T-helper 2 cell treated with Interferon-gamma antibody and Interleukin-4, amounts not matched to agents 100 ng/mL and 5 ng/mL, for 36 hours (primary cell): ENCODE results near the gene ZNF784. TPM values are rescaled to one million over a fixed set of nuclear protein-coding genes. Genes with fewer than 3 reads are reported as not detected.

Experiments used
- intact Hi-C: fragments of 100-400 bp; cut with micrococcal nuclease; formaldehyde crosslinking; loops from one replicate; pipeline ENCODE4 v1.15.1; 2023
- total RNA-seq: library from RNA; stranded (reverse); gene quantifications from 2 replicates; pipeline ENCODE4 v1.2.3, GENCODE V29; 2022

The ZNF784 gene
- total RNA-seq, 1 donor from 2014 or later = 5.0 TPM

GRCh38 chr19:55606471-55606787, 17.9 kb downstream of the ZNF784 start:
- intact Hi-C loops = loop anchor here (1.0 to 10.0 kb wide), 2 partner anchors 89 to 708 kb away; partner anchors contain the start of gene ZSCAN5A

GRCh38 chr19:55605637-55606470, 18.5 kb downstream of the ZNF784 start, which contains the start of gene ZNF865:
TSS of gene ZNF865 (plus strand) at chr19:55605647. CDS start at chr19:55613619, 7,972 bp downstream.
- intact Hi-C loops = loop anchor here (1.0 to 10.0 kb wide), 5 partner anchors 18 to 709 kb away; partner anchors contain the start of genes ZNF784 and ZSCAN5A

- intact Hi-C loops = loop anchor here (1.0 to 10.0 kb wide), 4 partner anchors 18 to 710 kb away; partner anchors contain the start of genes ZNF784 and ZSCAN5A
These were observed 19.1 kb downstream of the ZNF784 start for GRCh38 chr19:55605207-55605636.

GRCh38 chr19:55603581-55604292, 20.6 kb downstream of the ZNF784 start:
- intact Hi-C loops = loop anchor here (2.0 to 10.0 kb wide), 2 partner anchors 17 to 711 kb away; partner anchors contain the start of gene ZSCAN5A

- intact Hi-C loops = loop anchor here (10.0 kb wide), 1 partner anchor 712 kb away; the partner anchor contains the start of gene ZSCAN5A
These were observed 21.3 kb downstream of the ZNF784 start for GRCh38 chr19:55603115-55603514.

- intact Hi-C loops = loop anchor here (10.0 kb wide), 1 partner anchor 712 kb away; the partner anchor contains the start of gene ZSCAN5A
These were observed 22.0 kb downstream of the ZNF784 start for GRCh38 chr19:55602104-55603001.

- intact Hi-C loops = loop anchor here (10.0 kb wide), 1 partner anchor 714 kb away; the partner anchor contains the start of gene ZSCAN5A
These were observed 23.3 kb downstream of the ZNF784 start for GRCh38 chr19:55601084-55601483.

- intact Hi-C loops = loop anchor here (10.0 kb wide), 1 partner anchor 714 kb away; the partner anchor contains the start of gene ZSCAN5A
These were observed 23.7 kb downstream of the ZNF784 start for GRCh38 chr19:55600662-55601028.

- intact Hi-C loops = loop anchor here (1.0 to 10.0 kb wide), 10 partner anchors 13 to 715 kb away; partner anchors contain the start of genes HSPBP1, PPP1R12C, PPP6R1 and RPL28
These were observed 24.3 kb downstream of the ZNF784 start, which contains the start of gene ZNF524 for GRCh38 chr19:55599842-55600661. TSS of gene ZNF524 (plus strand) at chr19:55600288. CDS start at chr19:55602113, 1,825 bp downstream.

- intact Hi-C loops = loop anchor here (1.0 to 2.0 kb wide), 9 partner anchors 12 to 482 kb away; partner anchors contain the start of genes HSPBP1, PPP1R12C, PPP6R1 and RPL28
These were observed 24.9 kb downstream of the ZNF784 start, which contains the start of gene FIZ1 for GRCh38 chr19:55599468-55599841. TSS of gene FIZ1 (minus strand) at chr19:55599517. CDS start at chr19:55597865, 1,652 bp downstream.

GRCh38 chr19:55598719-55599467, 25.5 kb downstream of the ZNF784 start:
- intact Hi-C loops = loop anchor here (1.0 to 2.0 kb wide), 9 partner anchors 12 to 482 kb away; partner anchors contain the start of genes HSPBP1, PPP1R12C, PPP6R1 and RPL28

GRCh38 chr19:55598034-55598433, 26.3 kb downstream of the ZNF784 start:
- intact Hi-C loops = loop anchor here (2.0 kb wide), 1 partner anchor 17 kb away; the partner anchor contains the start of gene ZNF579

GRCh38 chr19:55597501-55597921, 26.9 kb downstream of the ZNF784 start:
- intact Hi-C loops = no loop called here

GRCh38 chr19:55596304-55596703, 28.1 kb downstream of the ZNF784 start:
- intact Hi-C loops = no loop called here

GRCh38 chr19:55594996-55595545, 29.3 kb downstream of the ZNF784 start:
- intact Hi-C loops = no loop called here

- intact Hi-C loops = no loop called here
These were observed 31.1 kb downstream of the ZNF784 start for GRCh38 chr19:55593096-55593772.

- intact Hi-C loops = no loop called here
These were observed 31.8 kb downstream of the ZNF784 start for GRCh38 chr19:55592391-55593090.
